ENCODE data around the gene PARP15.
"Not testable (repeated sequence)": the region's sequence is repeated elsewhere in the genome, so short reads cannot be mapped to it uniquely, and the experiment has no call there.

PARP15 gene

GRCh38 chr3:122568131-122568530 lies 9.3 kb upstream of the PARP15 start:
- H3K4me3 ChIP-seq (ENCODE audit: low read depth, low read length); DNase-seq (ENCODE audit: low read depth): not testable (repeated sequence)

- DNase-seq (ENCODE audit: low read depth), result no peak
- H3K4me3 ChIP-seq (ENCODE audit: low read depth, low read length), result no peak overlapping the region
These were observed 8.7 kb upstream of the PARP15 start for GRCh38 chr3:122568755-122569154.

GRCh38 chr3:122572940-122573412 lies 4.5 kb upstream of the PARP15 start:
- no peak for DNase-seq (ENCODE audit: low read depth)
- H3K4me3 ChIP-seq (ENCODE audit: low read depth, low read length), result no peak overlapping the region

- no peak overlapping the region for H3K4me3 ChIP-seq (ENCODE audit: low read depth, low read length)
- no peak for DNase-seq (ENCODE audit: low read depth)
These were observed 1.1 kb upstream of the PARP15 start for GRCh38 chr3:122576174-122576940.

GRCh38 chr3:122578069-122578740 lies 755 bp downstream of the PARP15 start:
- H3K4me3 ChIP-seq (ENCODE audit: low read depth, low read length), result peak overlapping the region; percentile 48
- no peak for DNase-seq (ENCODE audit: low read depth)

- DNase-seq (ENCODE audit: low read depth), result no peak
- H3K4me3 ChIP-seq (ENCODE audit: low read depth, low read length), result no peak overlapping the region
These were observed 3.0 kb downstream of the PARP15 start for GRCh38 chr3:122580470-122580869.

- no peak for DNase-seq (ENCODE audit: low read depth)
- H3K4me3 ChIP-seq (ENCODE audit: low read depth, low read length), result no peak overlapping the region
These were observed 4.2 kb downstream of the PARP15 start for GRCh38 chr3:122581622-122582021.

- no peak overlapping the region for H3K4me3 ChIP-seq (ENCODE audit: low read depth, low read length)
- no peak for DNase-seq (ENCODE audit: low read depth)
These were observed 4.9 kb downstream of the PARP15 start for GRCh38 chr3:122582390-122582789.

- no peak overlapping the region for H3K4me3 ChIP-seq (ENCODE audit: low read depth, low read length)
- no peak for DNase-seq (ENCODE audit: low read depth)
These were observed 8.6 kb downstream of the PARP15 start for GRCh38 chr3:122586098-122586497.

GRCh38 chr3:122586773-122587485 lies 9.5 kb downstream of the PARP15 start:
- no peak for DNase-seq (ENCODE audit: low read depth)
- H3K4me3 ChIP-seq (ENCODE audit: low read depth, low read length), result no peak overlapping the region

- no peak overlapping the region for H3K4me3 ChIP-seq (ENCODE audit: low read depth, low read length)
- DNase-seq (ENCODE audit: low read depth), result no peak
These were observed 10.1 kb downstream of the PARP15 start for GRCh38 chr3:122587572-122587971.

- no peak overlapping the region for H3K4me3 ChIP-seq (ENCODE audit: low read depth, low read length)
- no peak for DNase-seq (ENCODE audit: low read depth)
These were observed 11.8 kb downstream of the PARP15 start for GRCh38 chr3:122589297-122589696.

GRCh38 chr3:122590610-122591009 lies 13.2 kb downstream of the PARP15 start:
- H3K4me3 ChIP-seq (ENCODE audit: low read depth, low read length), result no peak overlapping the region
- DNase-seq (ENCODE audit: low read depth), result no peak

GRCh38 chr3:122594025-122594424 lies 16.6 kb downstream of the PARP15 start:
- no peak for DNase-seq (ENCODE audit: low read depth)
- no peak overlapping the region for H3K4me3 ChIP-seq (ENCODE audit: low read depth, low read length)

GRCh38 chr3:122598151-122598550 lies 20.7 kb downstream of the PARP15 start:
- DNase-seq (ENCODE audit: low read depth), result no peak
- no peak overlapping the region for H3K4me3 ChIP-seq (ENCODE audit: low read depth, low read length)

GRCh38 chr3:122598556-122598955 lies 21.1 kb downstream of the PARP15 start:
- H3K4me3 ChIP-seq (ENCODE audit: low read depth, low read length), result no peak overlapping the region
- no peak for DNase-seq (ENCODE audit: low read depth)

- no peak for DNase-seq (ENCODE audit: low read depth)
- H3K4me3 ChIP-seq (ENCODE audit: low read depth, low read length), result no peak overlapping the region
These were observed 24.7 kb downstream of the PARP15 start for GRCh38 chr3:122602011-122602710.

GRCh38 chr3:122603056-122603455 lies 25.6 kb downstream of the PARP15 start:
- no peak overlapping the region for H3K4me3 ChIP-seq (ENCODE audit: low read depth, low read length)
- no peak for DNase-seq (ENCODE audit: low read depth)

GRCh38 chr3:122606330-122606729 lies 28.9 kb downstream of the PARP15 start:
- H3K4me3 ChIP-seq (ENCODE audit: low read depth, low read length), result no peak overlapping the region
- no peak for DNase-seq (ENCODE audit: low read depth)

GRCh38 chr3:122608916-122609315 lies 31.5 kb downstream of the PARP15 start:
- DNase-seq (ENCODE audit: low read depth), result no peak
- no peak overlapping the region for H3K4me3 ChIP-seq (ENCODE audit: low read depth, low read length)
